ENCODE data around the gene AVL9. TPM values are rescaled to one million over a fixed set of nuclear protein-coding genes. Genes with fewer than 3 reads are reported as not detected.
"Not testable (repeated sequence)": the region's sequence is repeated elsewhere in the genome, so short reads cannot be mapped to it uniquely, and the experiment has no call there.

Gene AVL9
- total and polyA plus RNA-seq, 10 donors: 8.4 to 54.8 (median 34.3) TPM

GRCh38 chr7:32462977-32463376 is 32.3 kb upstream of the AVL9 start:
- Histone ChIP-seq H3K27me3 (replicated peaks in 1 of 7) (no peaks in the 10 kb centered on the region), H3K27ac (no peak overlapping the region), H3K4me1 (no peaks in the 10 kb centered on the region), H3K36me3 (no peaks in the 10 kb centered on the region), H3K4me3 (no peak overlapping the region), H3K9me3 (no peaks in the 10 kb centered on the region)
- no peak for TF ChIP-seq POLR2AphosphoS5 (IDR thresholded peaks at IDR 0.05)
- no peak for TF ChIP-seq CTCF (IDR thresholded peaks at IDR 0.05 in 8 of 11, conservative IDR thresholded peaks at IDR 0.05 in 3 of 11)
- no peak for TF ChIP-seq POLR2A (IDR thresholded peaks at IDR 0.05)
- intact Hi-C loops (cut with DNase I; ENCODE audit: low total_unique reads): no loop called here
- no peak for DNase-seq
- 90 to 100% (median 97%) methylated on average over 1 of the region's 1 CpG for WGBS, 5 donors

- H3K9me3 ChIP-seq; H3K4me1 ChIP-seq; intact Hi-C loops (cut with DNase I; ENCODE audit: low total_unique reads); H3K27me3 ChIP-seq (replicated peaks in 1 of 7); H3K36me3 ChIP-seq; H3K4me3 ChIP-seq; DNase-seq; H3K27ac ChIP-seq: not testable (repeated sequence)
- 81 to 95% (median 88%) methylated on average over 13 to 26 of the region's 30 CpGs for WGBS, 5 donors
These were observed 30.5 kb upstream of the AVL9 start for GRCh38 chr7:32464641-32465416.

- H3K4me3 ChIP-seq; intact Hi-C loops (cut with DNase I; ENCODE audit: low total_unique reads); H3K27me3 ChIP-seq (replicated peaks in 1 of 7); DNase-seq; H3K27ac ChIP-seq; H3K4me1 ChIP-seq; H3K36me3 ChIP-seq; H3K9me3 ChIP-seq: not testable (repeated sequence)
- WGBS, 5 donors: 95 to 100% methylated on average over 1 of the region's 2 CpGs; no CpG with 5 or more reads in 3 of the 5 donors
These were observed 25.3 kb upstream of the AVL9 start for GRCh38 chr7:32470004-32470403.

GRCh38 chr7:32470871-32471270 is 24.4 kb upstream of the AVL9 start:
- no peak overlapping the region for H3K4me3 ChIP-seq
- no peaks in the 10 kb centered on the region for H3K9me3 ChIP-seq
- intact Hi-C loops (cut with DNase I; ENCODE audit: low total_unique reads): no loop called here
- H3K27me3 ChIP-seq (replicated peaks in 1 of 7): no peaks in the 10 kb centered on the region
- no peaks in the 10 kb centered on the region for H3K36me3 ChIP-seq
- WGBS, 5 donors: 64 to 93% (median 70%) methylated on average over 5 of the region's 5 CpGs
- DNase-seq: no peak
- no peaks in the 10 kb centered on the region for H3K4me1 ChIP-seq
- TF ChIP-seq POLR2A (IDR thresholded peaks at IDR 0.05) (no peak), POLR2AphosphoS5 (IDR thresholded peaks at IDR 0.05) (no peak), CTCF (IDR thresholded peaks at IDR 0.05 in 8 of 11, conservative IDR thresholded peaks at IDR 0.05 in 3 of 11) (no peak)
- H3K27ac ChIP-seq: no peak overlapping the region

GRCh38 chr7:32472015-32472414 is 23.3 kb upstream of the AVL9 start:
- no peak for DNase-seq
- TF ChIP-seq POLR2AphosphoS5 (IDR thresholded peaks at IDR 0.05): no peak
- TF ChIP-seq POLR2A (IDR thresholded peaks at IDR 0.05): no peak
- TF ChIP-seq CTCF (IDR thresholded peaks at IDR 0.05 in 8 of 11, conservative IDR thresholded peaks at IDR 0.05 in 3 of 11): no peak
- Histone ChIP-seq H3K27ac (no peak overlapping the region), H3K27me3 (replicated peaks in 1 of 7) (no peaks in the 10 kb centered on the region), H3K4me1 (no peaks in the 10 kb centered on the region), H3K36me3 (no peaks in the 10 kb centered on the region), H3K9me3 (no peaks in the 10 kb centered on the region), H3K4me3 (no peak overlapping the region)
- intact Hi-C loops (cut with DNase I; ENCODE audit: low total_unique reads): no loop called here
- WGBS, 5 donors: 81 to 95% (median 88%) methylated on average over 8 to 9 of the region's 9 CpGs
